Measurements from ENCODE around the gene ANXA2.
"Not testable (repeated sequence)": the region's sequence is repeated elsewhere in the genome, so short reads cannot be mapped to it uniquely, and the experiment has no call there.

ANXA2 gene

DNA sequence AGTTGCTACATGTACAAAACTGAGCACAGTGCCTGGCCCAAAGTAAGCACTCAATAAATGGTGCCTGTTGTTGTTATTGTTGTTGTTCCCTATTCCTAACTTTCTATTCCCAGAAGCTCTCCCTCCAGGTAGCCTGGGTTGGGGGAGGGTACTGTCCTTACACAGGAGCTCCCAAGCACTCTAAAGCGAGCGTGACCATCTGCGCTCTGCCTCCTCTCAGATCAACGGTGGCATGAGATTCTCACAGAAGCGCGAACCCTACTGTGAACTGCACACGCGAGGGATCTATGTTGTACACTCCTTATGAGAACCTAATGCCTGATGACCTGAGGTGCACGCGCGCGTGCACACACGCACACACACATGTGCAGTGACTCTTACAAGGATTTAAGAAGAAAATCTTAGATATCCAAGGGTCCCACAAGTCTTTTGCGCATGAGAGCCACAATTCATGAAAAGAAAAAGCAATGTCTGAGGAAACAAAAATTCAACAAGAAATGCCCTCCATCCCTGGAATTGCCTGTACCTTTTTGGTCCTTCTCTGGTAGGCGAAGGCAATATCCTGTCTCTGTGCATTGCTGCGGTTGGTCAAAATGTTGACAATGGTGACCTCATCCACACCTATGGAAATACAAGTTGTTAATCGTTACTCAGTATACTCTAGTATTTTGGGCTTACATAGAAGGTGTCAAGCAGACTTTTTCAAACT, 33.7 kb downstream of the ANXA2 start:
- FAIRE-seq = no peak

DNA sequence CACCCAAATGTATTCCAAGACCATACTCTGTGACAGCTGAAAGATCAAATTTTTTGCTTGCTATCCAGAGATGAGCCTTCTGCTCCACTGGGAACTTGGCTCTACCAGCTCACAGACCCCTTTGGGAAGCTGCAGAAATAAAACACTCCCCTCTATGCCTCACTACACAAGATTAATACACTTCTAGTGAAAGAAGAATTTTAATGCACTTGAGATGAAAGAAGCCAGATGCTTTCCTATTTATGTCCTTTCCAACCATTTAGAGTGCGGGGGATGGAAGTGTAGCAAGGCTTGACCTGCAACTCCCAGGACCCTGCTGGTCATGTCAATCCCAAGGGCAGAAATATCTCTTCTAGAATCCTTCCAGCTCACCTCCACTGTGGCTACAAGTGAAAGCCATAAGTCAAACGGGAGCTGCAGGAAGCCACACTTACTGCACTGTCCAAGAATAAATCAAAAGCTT, 34.7 kb downstream of the ANXA2 start:
- FAIRE-seq = peak; percentile 29

GRCh38 chr15:60362321-60363086, 35.3 kb downstream of the ANXA2 start:
- no peak for FAIRE-seq

GRCh38 chr15:60359738-60360137, 38.0 kb downstream of the ANXA2 start:
- not testable (repeated sequence) for FAIRE-seq

DNA sequence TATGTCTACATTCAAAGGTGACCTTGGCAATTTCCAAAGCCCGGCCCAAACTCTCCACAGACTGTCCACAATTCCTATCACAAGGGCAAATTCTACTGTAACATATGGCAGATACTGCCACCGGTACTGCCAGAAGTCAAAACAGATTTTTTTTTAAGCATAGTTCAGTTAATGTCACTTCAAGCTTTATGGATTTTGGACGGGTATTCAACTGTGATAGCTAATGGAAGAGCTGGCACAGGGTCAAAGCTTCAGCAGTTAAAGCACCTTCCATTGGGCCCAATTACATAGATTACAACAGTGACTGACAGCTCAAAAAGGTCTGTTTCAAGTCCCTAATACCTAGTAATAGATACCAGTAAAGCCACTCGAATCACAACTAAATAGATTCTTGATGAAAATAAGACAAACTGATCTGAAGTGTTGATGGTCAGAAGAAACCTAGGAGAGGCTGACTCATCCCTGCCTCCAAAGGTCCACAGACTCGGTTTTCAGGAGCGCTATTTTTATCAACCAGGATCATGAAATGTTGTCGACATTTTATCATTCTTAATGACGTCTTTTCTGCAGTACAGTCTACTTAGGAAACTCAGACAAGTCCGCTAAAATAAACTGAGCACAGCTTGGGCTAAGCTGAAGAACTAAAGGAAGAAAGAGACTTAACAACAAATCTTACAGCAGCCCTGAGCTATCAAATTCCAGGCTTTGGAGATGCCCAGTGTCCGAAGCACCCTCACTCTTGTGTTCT, 38.7 kb downstream of the ANXA2 start:
- no peak for FAIRE-seq

DNA sequence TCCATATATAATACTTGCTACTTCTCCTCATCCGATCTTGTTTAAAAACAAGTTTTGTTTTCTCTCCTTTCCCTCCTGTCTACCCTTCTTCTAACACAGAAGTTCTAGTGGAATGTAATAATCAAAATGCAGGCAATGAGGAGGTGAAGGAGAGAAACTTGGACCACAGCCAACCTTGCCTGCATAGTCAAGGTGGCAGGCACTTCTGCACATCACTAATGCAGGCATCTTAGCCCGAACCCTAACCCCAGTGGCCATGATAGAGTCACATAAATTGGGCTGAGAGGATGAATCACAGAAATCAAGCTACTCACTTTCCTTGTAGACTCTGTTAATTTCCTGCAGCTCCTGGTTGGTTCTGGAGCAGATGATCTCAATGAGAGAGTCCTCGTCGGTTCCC, 41.0 kb downstream of the ANXA2 start:
- FAIRE-seq = no peak

GRCh38 chr15:60355148-60355857, 42.5 kb downstream of the ANXA2 start:
- FAIRE-seq = no peak

- FAIRE-seq = no peak
These were observed 44.4 kb downstream of the ANXA2 start for GRCh38 chr15:60353245-60353920.

GRCh38 chr15:60352525-60352924, 45.3 kb downstream of the ANXA2 start:
- FAIRE-seq = no peak

GRCh38 chr15:60351066-60351465, 46.7 kb downstream of the ANXA2 start:
- FAIRE-seq = no peak

DNA sequence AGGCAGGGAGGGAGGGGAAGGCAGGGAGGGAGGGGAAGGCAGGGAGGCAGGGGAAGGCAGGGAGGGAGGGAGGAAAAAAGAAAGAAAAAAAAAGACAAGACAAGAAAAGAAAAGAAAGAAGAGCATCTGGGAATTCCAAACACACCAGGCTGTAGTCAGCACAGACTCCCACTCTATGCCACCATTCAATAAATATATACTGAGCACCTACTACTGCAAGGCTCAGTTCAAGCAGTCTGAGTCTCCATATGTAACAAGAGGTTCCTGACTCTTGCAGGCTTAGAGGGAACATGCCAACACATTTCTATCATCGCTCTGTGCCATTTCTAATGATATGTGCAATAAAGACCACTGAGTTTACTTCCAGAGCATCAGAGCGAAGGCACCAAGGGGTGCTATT, 47.7 kb downstream of the ANXA2 start:
- FAIRE-seq = no peak

DNA sequence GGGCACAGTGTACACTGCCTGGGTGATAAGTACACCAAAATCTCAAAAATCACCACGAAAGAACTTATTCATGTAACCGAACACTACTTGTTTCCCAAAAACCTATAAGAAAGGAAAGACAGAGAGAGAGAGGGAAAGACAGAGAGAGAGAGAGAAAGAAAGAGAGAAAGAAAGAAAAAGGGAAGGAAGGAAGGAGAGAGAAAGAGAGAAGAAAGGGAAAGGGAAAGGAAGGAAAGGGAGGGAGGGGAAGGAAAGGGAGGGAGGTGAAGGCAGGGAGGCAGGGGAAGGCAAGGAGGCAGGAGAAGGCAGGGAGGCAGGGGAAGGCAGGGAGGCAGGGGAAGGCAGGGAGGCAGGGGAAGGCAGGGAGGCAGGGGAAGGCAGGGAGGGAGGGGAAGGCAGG, 48.2 kb downstream of the ANXA2 start:
- FAIRE-seq = no peak

- no peak for FAIRE-seq
These were observed 50.2 kb downstream of the ANXA2 start for GRCh38 chr15:60347480-60348049.

DNA sequence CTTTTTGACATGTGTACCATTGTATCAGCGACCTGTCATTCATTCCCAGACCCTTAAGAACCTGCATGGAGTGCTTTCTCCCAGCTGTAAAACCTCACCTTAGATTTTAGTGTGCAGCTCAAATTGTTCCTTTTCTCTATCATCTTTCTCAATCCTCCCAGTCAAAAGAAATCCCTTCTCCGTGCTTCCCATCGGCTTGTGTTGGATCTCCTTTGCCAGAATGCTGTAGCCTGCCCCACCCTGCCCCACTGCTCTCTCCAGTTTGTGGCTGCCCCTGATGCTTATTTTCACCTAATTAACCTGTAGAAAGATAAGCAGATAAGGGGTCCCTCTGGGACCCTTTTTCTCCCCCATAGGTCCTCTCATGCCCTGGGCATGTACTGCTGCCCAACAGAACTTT, 51.1 kb downstream of the ANXA2 start:
- no peak for FAIRE-seq

- no peak for FAIRE-seq
These were observed 51.7 kb downstream of the ANXA2 start for GRCh38 chr15:60346077-60346476.

GRCh38 chr15:60345598-60345997, 52.2 kb downstream of the ANXA2 start:
- FAIRE-seq = no peak

- FAIRE-seq = no peak
These were observed 52.8 kb downstream of the ANXA2 start for GRCh38 chr15:60344987-60345386.

- no peak for FAIRE-seq
These were observed 53.3 kb downstream of the ANXA2 start for GRCh38 chr15:60344461-60344860.

GRCh38 chr15:60343221-60343970, 54.4 kb downstream of the ANXA2 start:
- FAIRE-seq = no peak

- FAIRE-seq = no peak
These were observed 57.4 kb downstream of the ANXA2 start for GRCh38 chr15:60340207-60340921.
